GM19452 (cell line): Measurements from ENCODE around the gene ERAL1.
A peak's percentile ranks its signal among the peaks of the same experiment; 100 is the strongest.
"Not testable (repeated sequence)": the region's sequence is repeated elsewhere in the genome, so short reads cannot be mapped to it uniquely, and the experiment has no call there.

Experiments used
- ATAC-seq: cut with Tn5 transposase; IDR thresholded peaks from one replicate; pipeline ENCODE4 v1.9.1; 2021; ENCODE audit not compliant: unreplicated experiment

The ERAL1 gene

GRCh38 chr17:28897769-28898526 lies 43.1 kb downstream of the ERAL1 start:
- ATAC-seq = no peak

- no peak for ATAC-seq
These were observed 43.7 kb downstream of the ERAL1 start for GRCh38 chr17:28898527-28898955.

GRCh38 chr17:28899212-28899815 lies 44.5 kb downstream of the ERAL1 start:
- no peak for ATAC-seq

- no peak for ATAC-seq
These were observed 46.3 kb downstream of the ERAL1 start for GRCh38 chr17:28900986-28901726.

DNA sequence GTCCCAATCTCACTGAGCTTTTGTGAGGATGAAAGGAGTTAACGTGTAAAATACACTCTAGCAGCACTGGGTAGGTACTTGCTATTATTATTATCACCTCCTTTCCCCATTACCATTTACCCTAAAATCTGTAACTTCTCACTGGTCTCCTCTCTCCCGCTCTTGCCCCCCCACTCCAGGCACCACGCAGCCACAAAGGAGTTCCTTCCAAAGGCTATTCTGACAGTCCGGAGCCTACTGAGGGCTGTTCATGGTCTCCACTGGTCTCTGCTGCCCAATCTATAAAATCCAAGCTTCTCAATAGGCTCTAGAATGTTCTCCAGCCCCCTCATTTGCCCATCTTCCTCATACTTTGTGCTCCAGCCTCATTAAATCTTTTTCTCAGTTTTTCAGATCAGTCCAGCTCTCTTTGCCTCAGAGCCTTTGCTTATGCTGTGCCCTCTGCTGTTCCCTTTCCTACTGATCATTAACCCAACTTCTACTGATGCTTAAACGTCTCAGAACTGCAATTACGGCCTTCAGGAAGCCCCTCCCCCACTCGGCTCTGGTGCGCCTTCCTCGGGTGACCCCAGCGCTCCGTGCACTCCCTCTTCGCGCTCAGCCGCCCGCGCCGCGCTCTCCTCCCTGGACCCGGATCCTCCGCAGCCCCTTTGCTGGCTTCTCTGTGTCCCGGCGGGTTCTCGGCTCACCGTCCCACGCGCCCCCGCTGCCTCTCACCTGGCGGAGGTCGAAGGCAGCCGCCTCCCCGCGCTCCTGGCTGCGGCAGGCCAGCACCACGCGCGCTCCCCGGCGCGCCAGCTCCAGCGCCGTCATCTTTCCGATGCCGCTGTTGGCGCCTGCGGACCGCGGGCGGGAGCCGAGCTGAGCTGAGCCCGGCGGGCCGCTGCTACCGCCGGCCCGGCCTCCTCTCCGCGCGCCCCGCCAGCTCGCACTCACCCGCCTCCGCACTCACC lies 47.3 kb downstream of the ERAL1 start:
- peak; percentile 25 for ATAC-seq

DNA sequence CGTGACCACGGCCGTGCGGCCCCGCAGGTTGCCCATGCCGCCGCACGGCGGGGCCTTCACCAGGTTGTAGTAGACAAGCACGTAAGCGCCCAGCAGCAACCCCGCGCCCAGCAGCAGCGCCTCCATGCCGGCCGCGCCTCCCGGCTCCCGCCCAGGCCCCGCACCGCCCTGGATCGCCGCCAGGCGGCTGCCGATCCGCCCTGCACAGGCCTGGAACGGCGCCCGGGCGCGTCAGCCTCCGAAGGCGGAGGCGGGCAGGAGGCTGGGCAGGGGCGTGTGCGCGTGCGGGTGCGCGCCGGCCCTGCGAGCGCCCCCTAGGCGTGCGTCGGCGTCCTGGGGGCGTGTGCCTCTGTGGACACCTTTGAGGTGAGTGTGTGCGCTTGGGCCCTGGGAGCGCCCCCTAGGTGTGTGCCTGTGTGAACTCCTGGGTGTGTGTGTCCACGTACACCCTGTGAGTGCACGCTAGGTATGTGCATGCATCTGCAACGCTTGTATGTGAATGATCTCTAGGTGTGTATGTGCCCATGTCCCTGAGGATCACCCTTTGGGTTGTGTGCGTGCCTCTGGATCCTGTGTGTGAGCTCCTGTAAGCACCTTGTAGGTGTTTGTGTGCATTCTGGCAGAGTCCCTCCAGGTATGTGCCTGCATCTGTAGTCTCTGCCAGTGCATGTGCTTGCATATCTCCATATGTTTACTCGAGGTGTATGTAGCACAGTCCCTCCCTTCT lies 48.2 kb downstream of the ERAL1 start, which contains the start of gene DHRS13:
TSS of gene DHRS13 (minus strand) at position 261 of the 727 bp plus-strand sequence. CDS start at position 126, 135 bp downstream.
- ATAC-seq = peak; percentile 87

DNA sequence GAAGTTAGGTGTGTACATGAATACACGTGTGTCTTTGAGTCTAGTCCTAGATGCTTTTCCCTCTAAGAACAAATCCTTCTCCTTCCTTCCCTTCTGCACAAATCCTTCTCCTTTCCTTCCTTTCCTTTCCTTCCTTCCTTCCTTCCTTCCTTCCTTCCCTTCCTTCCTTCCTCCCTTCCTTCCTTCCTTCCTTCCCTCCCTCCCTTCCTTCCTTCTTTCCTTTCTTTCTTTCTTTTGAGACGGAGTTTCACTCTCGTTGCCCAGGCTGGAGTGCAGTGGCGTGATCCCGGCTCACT lies 48.7 kb downstream of the ERAL1 start:
- not testable (repeated sequence) for ATAC-seq

GRCh38 chr17:28904800-28905199 lies 50.0 kb downstream of the ERAL1 start:
- ATAC-seq = no peak

- ATAC-seq = no peak
These were observed 51.5 kb downstream of the ERAL1 start for GRCh38 chr17:28906276-28906675.

GRCh38 chr17:28906706-28907438 lies 52.1 kb downstream of the ERAL1 start:
- ATAC-seq = no peak

DNA sequence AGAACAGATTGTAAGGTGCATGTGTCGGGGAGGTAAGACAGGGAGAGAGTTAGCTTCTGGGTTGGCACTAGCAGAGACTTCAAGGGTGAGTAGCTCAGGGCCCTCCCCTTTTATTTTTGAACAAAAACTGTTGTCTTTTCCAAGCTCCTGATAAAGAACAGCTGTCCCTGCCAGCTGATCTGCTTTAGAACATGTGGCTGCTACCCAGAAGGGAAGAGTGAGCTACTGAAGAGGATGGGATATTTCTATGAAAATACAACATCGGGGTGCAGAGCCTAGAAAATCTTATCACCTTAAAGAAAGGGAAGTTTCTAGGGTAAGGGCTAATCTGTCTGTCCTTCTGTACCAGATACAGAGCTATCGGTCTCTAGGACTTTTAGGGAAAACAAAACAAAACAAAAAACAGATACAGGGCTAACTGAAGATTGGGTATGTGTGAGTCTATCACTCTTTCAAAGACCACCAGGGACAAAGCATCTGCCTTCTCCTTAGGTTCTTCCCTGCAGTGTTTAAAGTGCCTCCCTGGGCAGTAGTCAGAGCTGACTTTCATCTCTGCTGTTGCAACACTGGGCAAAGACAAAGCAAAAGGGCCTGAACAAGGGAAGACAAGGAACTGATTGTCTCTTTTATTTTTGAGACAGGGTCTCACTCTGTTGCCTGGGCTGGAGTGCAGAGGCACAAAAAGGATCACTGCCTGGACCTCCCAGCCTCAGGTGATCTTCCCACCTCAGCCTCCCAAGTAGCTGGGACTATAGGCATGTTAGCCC lies 53.1 kb downstream of the ERAL1 start:
- no peak for ATAC-seq

- no peak for ATAC-seq
These were observed 53.9 kb downstream of the ERAL1 start for GRCh38 chr17:28908640-28909167.

DNA sequence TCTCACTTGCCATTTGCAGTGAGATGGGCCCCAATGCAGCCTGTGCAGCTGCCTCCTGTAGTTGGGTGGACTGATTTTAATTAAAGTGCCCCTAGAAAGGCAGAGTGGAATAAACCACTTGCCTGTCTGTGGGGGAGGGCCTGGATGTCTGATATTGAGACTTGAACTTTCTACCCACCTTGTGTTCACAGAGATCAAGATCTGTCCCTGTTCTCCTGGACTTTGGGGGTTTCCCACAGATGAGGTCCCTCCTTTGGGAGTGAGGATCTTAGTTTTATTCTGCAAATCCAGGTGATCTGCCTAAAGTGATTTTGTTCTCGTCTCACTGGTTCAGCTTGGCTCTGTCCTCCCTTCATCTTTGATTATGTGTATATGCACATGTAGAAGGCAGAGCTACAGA lies 55.7 kb downstream of the ERAL1 start:
- no peak for ATAC-seq
